GM19240 (cell line): ENCODE data around the gene RELB.
A peak's percentile ranks its signal among the peaks of the same experiment; 100 is the strongest.
"Not testable (repeated sequence)": the region's sequence is repeated elsewhere in the genome, so short reads cannot be mapped to it uniquely, and the experiment has no call there.

Source experiments
- DNase-seq: peaks from one replicate; pipeline ENCODE4 v3.0.0; 2011; ENCODE audit warnings: low spot score; ENCODE audit not compliant: insufficient read length

The RELB gene

DNA sequence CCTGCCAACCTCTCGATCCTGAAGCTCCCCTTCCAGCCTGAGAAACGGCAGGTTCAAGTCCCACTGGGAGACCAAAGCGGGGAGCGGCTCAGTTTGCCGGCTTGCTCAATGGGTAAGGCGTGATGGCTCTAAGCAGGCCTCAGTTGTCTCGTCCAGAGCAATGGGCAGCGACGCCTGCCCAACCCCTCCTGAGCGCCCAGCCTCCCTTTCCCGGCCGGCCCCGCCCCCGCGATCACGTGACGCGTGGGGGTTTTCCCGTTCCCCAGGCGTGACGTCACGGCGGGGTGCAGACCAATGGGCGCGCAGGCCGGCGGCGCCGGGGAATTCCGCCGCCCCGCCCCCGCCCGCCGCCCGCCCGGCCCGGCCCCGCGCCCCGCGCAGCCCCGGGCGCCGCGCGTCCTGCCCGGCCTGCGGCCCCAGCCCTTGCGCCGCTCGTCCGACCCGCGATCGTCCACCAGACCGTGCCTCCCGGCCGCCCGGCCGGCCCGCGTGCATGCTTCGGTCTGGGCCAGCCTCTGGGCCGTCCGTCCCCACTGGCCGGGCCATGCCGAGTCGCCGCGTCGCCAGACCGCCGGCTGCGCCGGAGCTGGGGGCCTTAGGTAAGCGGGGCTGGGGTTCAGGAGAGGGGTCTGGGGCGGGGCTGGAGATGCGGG lies at the start of gene RELB:
TSS of gene RELB (plus strand) at position 378 of the 653 bp plus-strand sequence. CDS start at position 494, 116 bp downstream.
- peak; percentile 98 for DNase-seq

- no peak for DNase-seq
Measured at GRCh38 chr19:44954278-44954648, 47.0 kb upstream of the RELB start.

GRCh38 chr19:44954649-44955504 lies 46.4 kb upstream of the RELB start, which contains the start of gene CLPTM1:
Gene CLPTM1, plus strand, starts transcription at chr19:44955380. Its CDS starts 16 bp downstream, at chr19:44955396.
- DNase-seq = peak; percentile 94

- DNase-seq = no peak
Measured at GRCh38 chr19:44955505-44956439, 45.5 kb upstream of the RELB start.

DNA sequence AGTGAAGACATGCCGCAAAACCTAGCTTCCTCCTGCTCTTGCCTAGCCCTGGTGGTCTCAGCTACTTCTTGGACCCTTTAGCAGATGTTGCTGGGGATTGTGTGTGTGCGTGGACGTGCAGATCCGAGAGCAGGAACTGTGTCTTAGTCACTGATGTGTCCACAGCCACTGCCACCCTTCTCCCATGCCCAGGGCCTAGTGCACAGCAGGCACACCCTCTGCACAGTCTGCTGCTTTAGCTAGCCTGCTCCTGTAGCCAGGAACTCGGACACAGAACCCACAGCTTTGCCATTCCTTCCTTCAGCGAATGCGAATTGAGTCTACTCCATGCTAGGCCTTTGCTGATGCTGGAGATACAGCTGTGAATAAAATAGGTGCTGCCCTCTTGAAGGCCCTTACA lies 43.7 kb upstream of the RELB start:
- no peak for DNase-seq

DNA sequence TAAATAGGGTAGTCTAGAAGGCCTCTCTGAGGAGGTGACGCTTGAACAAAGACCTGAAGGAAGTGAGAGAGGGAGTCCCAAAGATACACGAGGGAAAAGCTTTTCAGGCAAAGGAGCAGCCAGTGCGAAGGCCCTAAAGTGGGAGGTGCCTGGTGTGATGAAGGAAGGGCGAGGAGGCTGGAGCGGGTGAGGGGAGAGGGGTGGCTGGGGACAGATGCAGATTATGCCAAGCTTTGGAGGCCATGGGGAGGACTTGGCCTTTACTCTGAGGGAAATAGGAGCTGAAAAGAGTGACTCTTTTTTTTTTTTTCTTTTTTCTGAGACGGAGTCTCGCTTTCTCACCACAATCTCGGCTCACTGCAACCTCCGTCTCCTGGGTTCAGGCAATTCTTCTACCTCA lies 43.2 kb upstream of the RELB start:
- no peak for DNase-seq

DNA sequence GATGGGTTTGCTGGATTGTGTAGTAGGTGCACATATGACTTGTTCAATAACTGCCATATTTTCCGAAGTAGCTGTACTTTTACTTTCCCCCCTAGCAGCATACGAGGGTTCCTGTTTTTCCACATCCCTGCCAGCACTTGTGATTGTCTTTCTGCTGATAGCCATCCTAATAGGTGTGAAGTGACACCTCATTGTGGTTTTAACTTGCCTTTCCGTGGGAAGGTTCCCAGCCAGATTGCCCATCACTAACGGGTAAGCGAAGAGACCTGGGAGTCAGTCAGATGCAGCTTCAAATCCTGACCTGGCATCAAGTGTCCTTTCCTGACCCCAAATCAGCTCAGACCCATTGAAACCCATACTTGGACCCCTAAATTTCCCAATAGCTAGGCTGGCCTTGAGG lies 41.6 kb upstream of the RELB start:
- no peak for DNase-seq

DNA sequence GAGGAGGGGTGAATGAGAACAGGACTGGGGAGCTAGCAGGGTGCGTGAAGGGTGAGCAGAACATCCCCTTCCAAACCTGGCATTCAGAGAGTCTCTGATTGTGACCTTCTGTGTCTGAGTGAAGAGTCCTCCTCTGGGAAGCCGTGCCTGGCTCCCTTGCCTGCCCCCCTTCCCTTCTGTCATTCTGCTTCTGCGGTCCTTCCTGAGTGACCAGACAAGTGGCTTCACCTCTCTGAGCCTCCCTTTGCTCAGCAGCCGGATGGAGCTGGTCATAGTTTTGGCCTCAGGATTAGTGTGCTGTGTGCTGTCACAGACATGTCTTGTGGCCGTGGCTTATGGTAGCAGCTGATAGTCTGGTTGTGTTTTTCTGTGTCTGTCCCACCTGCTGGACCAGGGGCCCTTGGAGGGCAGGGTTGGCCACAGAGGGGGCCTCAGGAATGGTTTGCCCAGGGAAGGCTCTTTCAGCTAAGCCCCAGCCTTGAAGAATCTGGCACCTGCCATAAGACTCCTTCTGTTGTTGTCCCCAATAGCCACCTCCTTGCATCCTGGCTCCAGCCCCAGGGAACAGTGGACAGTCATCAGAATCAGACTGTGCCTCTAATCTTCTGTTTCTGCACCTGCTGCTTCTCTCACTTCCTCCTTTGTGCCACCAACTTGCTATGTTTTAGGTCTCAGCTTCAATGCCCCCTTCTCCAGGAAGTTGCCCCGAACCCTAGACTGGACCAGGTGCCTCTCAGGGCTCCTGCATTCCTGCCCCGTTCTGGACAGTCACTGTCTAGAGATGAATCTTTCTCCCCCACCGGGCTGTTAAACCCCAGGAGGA lies 40.1 kb upstream of the RELB start:
- no peak for DNase-seq

- no peak for DNase-seq
Measured at GRCh38 chr19:44961821-44962220, 39.4 kb upstream of the RELB start.

GRCh38 chr19:44968118-44968517 lies 33.1 kb upstream of the RELB start:
- no peak for DNase-seq

DNA sequence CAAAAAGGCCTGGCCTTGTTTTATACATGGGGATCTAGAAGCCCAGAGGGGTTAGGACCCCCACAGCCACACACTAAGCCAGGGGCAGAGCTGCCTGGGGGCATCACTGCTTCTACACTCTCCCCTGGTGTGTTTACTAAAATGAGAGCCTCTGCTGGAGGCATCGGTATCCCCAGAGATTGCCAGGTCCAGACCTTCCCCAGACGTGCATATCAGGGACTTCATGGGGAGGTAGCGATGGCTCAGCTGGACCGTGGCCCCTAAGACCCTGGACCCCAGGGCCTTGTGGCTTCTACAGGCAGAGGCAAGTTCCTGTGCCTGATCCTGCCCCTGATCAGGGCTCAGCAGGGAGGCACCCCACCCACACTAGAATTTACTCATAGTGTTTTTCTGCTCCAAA lies 32.6 kb upstream of the RELB start:
- DNase-seq = no peak

- no peak for DNase-seq
Measured at GRCh38 chr19:44969437-44969836, 31.8 kb upstream of the RELB start.

- not testable (repeated sequence) for DNase-seq
Measured at GRCh38 chr19:44971451-44971850, 29.8 kb upstream of the RELB start.

DNA sequence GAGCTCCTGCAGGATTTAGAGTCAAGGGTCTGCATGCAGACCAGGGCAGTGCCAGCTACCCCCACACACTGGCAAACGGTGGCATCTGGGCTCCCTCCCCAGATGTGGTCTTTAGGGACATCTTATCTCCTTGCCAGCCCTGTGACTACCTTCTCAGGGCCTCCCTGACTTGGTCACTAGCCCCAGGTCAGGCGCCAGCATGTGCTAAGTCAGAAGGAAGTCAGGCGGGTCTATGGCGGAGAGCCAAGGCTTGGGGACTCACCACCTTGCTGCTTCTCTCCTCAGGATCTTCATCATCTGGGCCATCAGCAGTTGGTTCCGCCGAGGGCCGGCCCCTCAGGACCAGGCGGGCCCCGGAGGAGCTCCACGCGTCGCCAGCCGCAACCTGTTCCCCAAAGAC lies 28.5 kb upstream of the RELB start:
- no peak for DNase-seq

DNA sequence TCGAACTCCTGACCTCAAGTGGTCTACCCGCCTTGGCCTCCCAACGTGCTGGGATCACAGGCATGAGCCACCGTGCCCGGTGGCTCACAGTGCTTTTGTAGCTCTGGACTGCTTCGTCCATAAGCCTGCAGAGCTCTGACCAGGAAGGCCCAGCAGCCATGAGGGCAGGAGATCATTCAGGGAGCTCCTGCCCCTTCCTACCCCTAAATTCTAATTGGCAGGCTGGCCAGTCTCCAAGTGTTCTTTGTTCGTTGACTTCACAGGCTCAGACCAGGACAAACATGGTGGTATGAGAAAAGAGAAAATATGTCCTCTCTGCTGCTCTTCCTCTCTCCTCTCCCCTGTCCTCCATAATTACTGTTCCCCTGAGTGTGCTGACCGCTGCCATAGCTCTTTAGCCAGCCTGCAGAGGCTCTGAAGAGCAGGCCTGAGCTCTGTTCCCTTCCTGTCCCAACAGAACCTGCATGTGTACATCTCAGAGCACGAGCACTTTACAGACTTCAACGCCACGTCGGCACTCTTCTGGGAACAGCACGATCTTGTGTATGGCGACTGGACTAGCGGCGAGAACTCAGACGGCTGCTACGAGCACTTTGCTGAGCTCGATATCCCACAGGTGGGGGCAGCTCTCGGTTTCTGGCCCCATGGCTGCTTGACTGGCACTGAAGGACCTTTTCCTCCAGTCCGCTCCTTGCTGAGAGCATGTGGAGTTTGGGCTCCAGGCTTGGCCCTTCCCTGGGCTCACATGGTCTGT lies 27.1 kb upstream of the RELB start:
- DNase-seq = no peak

DNA sequence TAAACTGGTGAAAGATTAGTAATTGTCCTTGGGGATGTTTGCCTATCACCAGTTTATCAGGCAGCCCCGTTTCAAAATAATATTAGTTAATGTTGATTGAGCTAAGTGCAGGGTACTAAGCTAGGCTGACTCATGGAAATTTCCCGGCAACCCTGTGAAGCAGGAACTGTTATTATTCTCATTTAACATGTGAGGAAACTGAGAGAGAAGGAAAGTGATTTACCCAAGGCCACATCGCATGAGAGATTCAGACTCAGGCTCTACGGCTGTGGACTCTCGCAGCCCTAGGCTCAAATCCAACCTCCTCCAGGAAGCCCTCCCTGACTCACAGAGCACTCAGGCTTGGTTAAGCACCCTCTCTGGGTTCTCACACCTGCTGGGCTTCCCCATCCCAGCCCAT lies 26.4 kb upstream of the RELB start:
- no peak for DNase-seq

DNA sequence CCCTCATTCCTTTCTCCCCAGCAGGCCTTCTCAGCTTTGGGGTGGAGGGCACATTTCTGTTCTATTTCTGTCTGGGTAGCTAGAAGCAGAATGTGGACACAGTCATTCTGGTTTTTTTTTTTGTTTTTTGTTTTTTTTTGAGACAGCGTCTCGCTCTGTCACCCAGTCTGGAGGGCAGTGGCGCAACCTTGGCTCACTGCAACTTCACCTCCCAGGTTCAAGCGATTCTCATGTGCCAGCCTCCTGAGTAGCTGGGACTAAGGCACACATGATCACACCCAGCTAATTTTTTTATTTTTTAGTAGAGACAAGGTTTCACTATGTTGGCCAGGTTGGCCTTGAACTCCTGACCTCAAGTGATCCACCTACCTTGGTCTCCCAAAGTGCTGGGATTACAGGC lies 25.8 kb upstream of the RELB start:
- DNase-seq = no peak

- DNase-seq = no peak
Measured at GRCh38 chr19:44984005-44984404, 17.3 kb upstream of the RELB start.

- DNase-seq = no peak
Measured at GRCh38 chr19:44985445-44985844, 15.8 kb upstream of the RELB start.

DNA sequence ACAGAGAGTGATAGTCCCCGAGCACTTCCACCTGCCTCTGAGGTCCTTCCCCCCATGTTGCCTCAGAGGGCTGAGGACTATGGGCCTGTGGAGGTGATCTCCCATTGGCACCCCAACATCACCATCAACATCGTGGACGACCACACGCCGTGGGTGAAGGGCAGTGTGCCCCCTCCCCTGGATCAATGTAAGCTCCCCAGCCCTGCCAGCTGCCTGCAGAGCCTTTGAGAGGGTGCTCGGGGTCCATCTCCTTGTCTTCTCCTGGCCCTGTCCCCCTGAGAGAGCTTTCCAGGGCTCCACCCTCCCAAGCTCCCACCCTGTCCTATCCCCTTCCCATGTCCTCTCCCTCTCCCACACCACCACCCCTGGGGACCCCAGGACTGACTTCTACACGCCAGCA lies 14.9 kb upstream of the RELB start:
- no peak for DNase-seq
